Urinary bladder (tissue), 4 donors: Measurements from ENCODE around the gene NOXA1. TPM values are rescaled to one million over a fixed set of nuclear protein-coding genes. Genes with fewer than 3 reads are reported as not detected.
"Not testable (repeated sequence)": the region's sequence is repeated elsewhere in the genome, so short reads cannot be mapped to it uniquely, and the experiment has no call there.

ENCODE experiments used
- DNase-seq: peaks from one replicate; pipeline ENCODE4 v3.0.0-alpha.2; 2015; ENCODE audit errors: extremely low spot score
- H3K27ac ChIP-seq: one replicate; pipeline ENCODE4 v1.5.1; 2013; ENCODE audit warnings: low read depth, mild to moderate bottlenecking, moderate library complexity
- H3K36me3 ChIP-seq: one replicate; pipeline ENCODE4 v1.6.1; 2013; ENCODE audit warnings: mild to moderate bottlenecking, moderate library complexity; ENCODE audit not compliant: insufficient read depth
- H3K4me1 ChIP-seq: one replicate; pipeline ENCODE4 v1.6.1; 2013; ENCODE audit warnings: mild to moderate bottlenecking, moderate library complexity; ENCODE audit not compliant: insufficient read depth
- H3K4me3 ChIP-seq: one replicate; pipeline ENCODE4 v1.5.1; 2013; ENCODE audit warnings: low read depth, low read length
- WGBS: extraction: QIAGEN DNeasy Blood & Tissue Kit; methylation state at CpG from one replicate; pipeline ENCODE4 v1.1.7; 2013; 5-methylcytosine and 5-hydroxymethylcytosine counted together
- polyA plus RNA-seq: library from polyadenylated mRNA; stranded (reverse); fragments of 200-250 nt; gene quantifications from one replicate; pipeline ENCODE4 v1.2.3, GENCODE V29; 2013
- total RNA-seq: library from RNA; depleted of rRNA; stranded (reverse); fragments of >200 nt; gene quantifications from one replicate; pipeline ENCODE4 v1.2.3, GENCODE V29; 2014
- donor health status: healthy with polysubstance abuse.
- donor health status: healthy.

Gene NOXA1
- total and polyA plus RNA-seq, 2 donors, result 0.90 to 3.0 TPM

- not testable (repeated sequence) for H3K4me1 ChIP-seq, DNase-seq, H3K36me3 ChIP-seq, H3K27ac ChIP-seq, H3K4me3 ChIP-seq
- 95% methylated on average over 18 of the region's 31 CpGs for WGBS
Observed at GRCh38 chr9:137451264-137452005, 28.2 kb downstream of the NOXA1 start.

GRCh38 chr9:137452006-137452760, 29.0 kb downstream of the NOXA1 start:
- H3K27ac ChIP-seq, result no peak overlapping the region
- no peak overlapping the region for H3K4me3 ChIP-seq
- 96% methylated on average over 17 of the region's 17 CpGs for WGBS
- no peaks in the 10 kb centered on the region for H3K4me1 ChIP-seq
- DNase-seq, result no peak
- no peaks in the 10 kb centered on the region for H3K36me3 ChIP-seq

- no peak overlapping the region for H3K27ac ChIP-seq
- 86% methylated on average over 43 of the region's 43 CpGs for WGBS
- DNase-seq, result no peak
- H3K36me3 ChIP-seq, result no peaks in the 10 kb centered on the region
- H3K4me3 ChIP-seq, result no peak overlapping the region
- H3K4me1 ChIP-seq, result no peaks in the 10 kb centered on the region
Observed at GRCh38 chr9:137452761-137453642, 29.8 kb downstream of the NOXA1 start.

- WGBS, result 26% methylated on average over 25 of the region's 25 CpGs
- H3K4me3 ChIP-seq, result peak overlapping the region; percentile 4
- peak; percentile 64 for DNase-seq
- no peaks in the 10 kb centered on the region for H3K36me3 ChIP-seq
- H3K4me1 ChIP-seq, result no peaks in the 10 kb centered on the region
- no peak overlapping the region for H3K27ac ChIP-seq
Observed at GRCh38 chr9:137453643-137454081, 30.5 kb downstream of the NOXA1 start.

- DNase-seq, result no peak
- Histone ChIP-seq H3K4me1 (no peaks in the 10 kb centered on the region), H3K36me3 (no peaks in the 10 kb centered on the region), H3K27ac (no peak overlapping the region), H3K4me3 (peak overlapping the region; percentile 24)
- 27% methylated on average over 22 of the region's 24 CpGs for WGBS
Observed at GRCh38 chr9:137454145-137454596, 31.0 kb downstream of the NOXA1 start.

- Histone ChIP-seq H3K4me1 (no peaks in the 10 kb centered on the region), H3K36me3 (no peaks in the 10 kb centered on the region), H3K4me3 (no peak overlapping the region), H3K27ac (no peak overlapping the region)
- no peak for DNase-seq
- 64% methylated on average over 30 of the region's 30 CpGs for whole genome bisulfite sequencing
Observed at GRCh38 chr9:137454597-137455358, 31.6 kb downstream of the NOXA1 start.

GRCh38 chr9:137455359-137455991, 32.3 kb downstream of the NOXA1 start:
- no peaks in the 10 kb centered on the region for H3K36me3 ChIP-seq
- no peaks in the 10 kb centered on the region for H3K4me1 ChIP-seq
- no peak for DNase-seq
- H3K27ac ChIP-seq, result no peak overlapping the region
- 91% methylated on average over 18 of the region's 18 CpGs for WGBS
- H3K4me3 ChIP-seq, result no peak overlapping the region

- 89% methylated on average over 12 of the region's 12 CpGs for WGBS
- no peak for DNase-seq
- H3K36me3 ChIP-seq, result no peaks in the 10 kb centered on the region
- no peaks in the 10 kb centered on the region for H3K4me1 ChIP-seq
- no peak overlapping the region for H3K27ac ChIP-seq
- no peak overlapping the region for H3K4me3 ChIP-seq
Observed at GRCh38 chr9:137456061-137456863, 33.1 kb downstream of the NOXA1 start.

GRCh38 chr9:137456864-137457405, 33.7 kb downstream of the NOXA1 start:
- Histone ChIP-seq H3K4me3 (no peak overlapping the region), H3K4me1 (no peaks in the 10 kb centered on the region), H3K27ac (no peak overlapping the region), H3K36me3 (no peaks in the 10 kb centered on the region)
- WGBS, result 95% methylated on average over 10 of the region's 10 CpGs
- DNase-seq, result no peak

GRCh38 chr9:137457406-137458193, 34.4 kb downstream of the NOXA1 start:
- H3K4me3 ChIP-seq, result no peak overlapping the region
- H3K27ac ChIP-seq, result no peak overlapping the region
- H3K4me1 ChIP-seq, result no peaks in the 10 kb centered on the region
- WGBS, result 94% methylated on average over 44 of the region's 44 CpGs
- no peak for DNase-seq
- H3K36me3 ChIP-seq, result no peaks in the 10 kb centered on the region
